Astrocyte (in vitro differentiated cells and primary cell): ENCODE results near the gene CA7. TPM values are rescaled to one million over a fixed set of nuclear protein-coding genes. Genes with fewer than 3 reads are reported as not detected.

Experiments used
- DNase-seq: peaks from one replicate; pipeline ENCODE4 v3.0.0-alpha.2; 2010; ENCODE audit warnings: low read depth
- FAIRE-seq: peaks from 2 replicates; lab custom pipeline; 2011; peaks lifted over from hg19 to GRCh38; lab: Jason Lieb, UNC
- H2AFZ ChIP-seq: 2 replicates; pipeline ENCODE4 v1.6.0; 2012; ENCODE audit warnings: low read depth, low read length, inconsistent platforms
- H3K27ac ChIP-seq: 2 replicates; pipeline ENCODE4 v1.5.1; 2011; ENCODE audit warnings: low read depth, low read length, inconsistent platforms
- H3K27me3 ChIP-seq: 2 replicates; pipeline ENCODE4 v1.6.0; 2011; ENCODE audit warnings: low read length, inconsistent platforms; ENCODE audit not compliant: insufficient read depth
- H3K36me3 ChIP-seq: 2 replicates; pipeline ENCODE4 v1.5.1; 2011; ENCODE audit warnings: low read length, inconsistent platforms; ENCODE audit not compliant: insufficient read depth
- H3K4me1 ChIP-seq: 2 replicates; pipeline ENCODE4 v1.5.1; 2011; ENCODE audit warnings: low read length, inconsistent platforms; ENCODE audit not compliant: insufficient read depth
- H3K4me2 ChIP-seq: 2 replicates; pipeline ENCODE4 v1.6.0; 2012; ENCODE audit warnings: low read length, inconsistent platforms
- H3K4me3 ChIP-seq: 2 replicates; pipeline ENCODE4 v1.5.1; 2011; ENCODE audit warnings: low read depth, mild to moderate bottlenecking, low read length, inconsistent platforms; ENCODE audit not compliant: insufficient read depth
- H3K79me2 ChIP-seq: 2 replicates; pipeline ENCODE4 v1.6.0; 2012; ENCODE audit warnings: mild to moderate bottlenecking, low read length, inconsistent platforms; ENCODE audit not compliant: insufficient read depth
- H3K9ac ChIP-seq: 2 replicates; pipeline ENCODE4 v1.6.0; 2012; ENCODE audit warnings: mild to moderate bottlenecking, low read length, inconsistent platforms
- H3K9me3 ChIP-seq: 2 replicates; pipeline ENCODE4 v1.5.1; 2012; ENCODE audit warnings: low read depth, mild to moderate bottlenecking, low read length, inconsistent platforms; ENCODE audit not compliant: insufficient read depth
- H4K20me1 ChIP-seq: 2 replicates; pipeline ENCODE4 v1.6.0; 2012; ENCODE audit warnings: low read length, inconsistent platforms; ENCODE audit not compliant: insufficient read depth
- H3K27ac Mint-ChIP-seq: one replicate; pipeline ENCODE4 v1.8.0; 2021; ENCODE audit warnings: mild to moderate bottlenecking, mixed read lengths; ENCODE audit not compliant: unreplicated experiment
- H3K27me3 Mint-ChIP-seq: one replicate; pipeline ENCODE4 v1.8.0; 2021; ENCODE audit warnings: low read depth, mixed read lengths; ENCODE audit not compliant: unreplicated experiment
- H3K36me3 Mint-ChIP-seq: one replicate; pipeline ENCODE4 v1.8.0; 2021; ENCODE audit warnings: low read depth, mixed read lengths; ENCODE audit not compliant: unreplicated experiment
- H3K4me1 Mint-ChIP-seq: one replicate; pipeline ENCODE4 v1.8.0; 2021; ENCODE audit warnings: low read depth, mixed read lengths; ENCODE audit not compliant: unreplicated experiment
- H3K4me3 Mint-ChIP-seq: one replicate; pipeline ENCODE4 v1.8.0; 2021; ENCODE audit warnings: mild to moderate bottlenecking, moderate library complexity, mixed read lengths; ENCODE audit not compliant: unreplicated experiment
- H3K9me3 Mint-ChIP-seq: one replicate; pipeline ENCODE4 v1.8.0; 2021; ENCODE audit warnings: mild to moderate bottlenecking, mixed read lengths; ENCODE audit not compliant: unreplicated experiment
- CTCF ChIP-seq: IDR thresholded peaks from 2 replicates; pipeline ENCODE4 v1.5.1; 2011; ENCODE audit warnings: low read depth, mild to moderate bottlenecking, inconsistent platforms, low read length, moderate library complexity; ENCODE audit not compliant: insufficient read depth
- EZH2 ChIP-seq: IDR thresholded peaks from 2 replicates; pipeline ENCODE4 v1.6.1; 2012; ENCODE audit warnings: mild to moderate bottlenecking, low read length, inconsistent platforms; ENCODE audit not compliant: insufficient read depth
- total RNA-seq: library from RNA; stranded (reverse); gene quantifications from 2 replicates; pipeline ENCODE4 v1.2.1, GENCODE V29; 2021

The CA7 gene
- total RNA-seq, 1 donor from 2014 or later = not detected

- peaks cover 18% of the 10 kb centered on the region for H3K4me1 Mint-ChIP-seq
Measured at GRCh38 chr16:66880288-66881013, 36.2 kb downstream of the CA7 start, which contains the start of gene PDP2. PDP2 (plus strand) TSS chr16:66880515; CDS start chr16:66884285, 3,770 bp downstream.

GRCh38 chr16:66881014-66881417 lies 36.8 kb downstream of the CA7 start:
- Mint-ChIP-seq H3K27ac (no peak overlapping the region), H3K27me3 (no peaks in the 10 kb centered on the region), H3K9me3 (no peaks in the 10 kb centered on the region), H3K4me1 (peaks cover 23% of the 10 kb centered on the region), H3K36me3 (peaks cover 11% of the 10 kb centered on the region), H3K4me3 (peak overlapping the region; percentile 96)
- H3K9ac ChIP-seq = peak overlapping the region; percentile 80
- H3K4me2 ChIP-seq = peak overlapping the region; percentile 93
- no peak for FAIRE-seq
- H3K4me3 ChIP-seq = peak overlapping the region; percentile 80
- H3K9me3 ChIP-seq = no peaks in the 10 kb centered on the region
- peaks cover 14% of the 10 kb centered on the region for H3K36me3 ChIP-seq
- H3K4me1 ChIP-seq = peaks cover 9% of the 10 kb centered on the region
- no peaks in the 10 kb centered on the region for H3K27me3 ChIP-seq
- peaks cover 23% of the 10 kb centered on the region for H3K79me2 ChIP-seq
- no peak for DNase-seq
- TF ChIP-seq EZH2 (no peak), CTCF (no peak)
- H2AFZ ChIP-seq = peak overlapping the region; percentile 86
- peak overlapping the region; percentile 43 for H3K27ac ChIP-seq
- H4K20me1 ChIP-seq = peaks cover 26% of the 10 kb centered on the region

More at GRCh38 chr16:66880288-66881013, 36.2 kb downstream of the CA7 start, which contains the start of gene PDP2:
- peaks cover 23% of the 10 kb centered on the region for H3K79me2 ChIP-seq
- Mint-ChIP-seq H3K27ac (peak within 1 kb of the TSS; percentile 26), H3K27me3 (no peaks in the 10 kb centered on the region), H3K4me3 (peak within 1 kb of the TSS; percentile 96), H3K9me3 (no peaks in the 10 kb centered on the region), H3K36me3 (peaks cover 10% of the 10 kb centered on the region)
- no peak for TF ChIP-seq CTCF
- no peak for TF ChIP-seq EZH2
- DNase-seq = peak; percentile 85
- H3K27ac ChIP-seq = peak within 1 kb of the TSS; percentile 43
- H3K36me3 ChIP-seq = peaks cover 11% of the 10 kb centered on the region
- H3K4me1 ChIP-seq = peaks cover 11% of the 10 kb centered on the region
- H3K9me3 ChIP-seq = no peaks in the 10 kb centered on the region
- no peaks in the 10 kb centered on the region for H3K27me3 ChIP-seq
- peak within 1 kb of the TSS; percentile 86 for H2AFZ ChIP-seq
- H4K20me1 ChIP-seq = peaks cover 21% of the 10 kb centered on the region
- FAIRE-seq = no peak
- peak within 1 kb of the TSS; percentile 93 for H3K4me2 ChIP-seq
- H3K9ac ChIP-seq = peak within 1 kb of the TSS; percentile 80
- H3K4me3 ChIP-seq = peak within 1 kb of the TSS; percentile 80

GRCh38 chr16:66881560-66881959 lies 37.3 kb downstream of the CA7 start:
- no peak overlapping the region for H3K27ac ChIP-seq
- Mint-ChIP-seq H3K9me3 (no peaks in the 10 kb centered on the region), H3K4me1 (peaks cover 27% of the 10 kb centered on the region), H3K27me3 (no peaks in the 10 kb centered on the region), H3K36me3 (peaks cover 11% of the 10 kb centered on the region), H3K4me3 (peak overlapping the region; percentile 96), H3K27ac (no peak overlapping the region)
- FAIRE-seq (no peak), DNase-seq (no peak)
- no peak overlapping the region for H2AFZ ChIP-seq
- H3K9me3 ChIP-seq = no peaks in the 10 kb centered on the region
- H3K79me2 ChIP-seq = peaks cover 23% of the 10 kb centered on the region
- H4K20me1 ChIP-seq = peaks cover 30% of the 10 kb centered on the region
- peaks cover 9% of the 10 kb centered on the region for H3K4me1 ChIP-seq
- peak overlapping the region; percentile 37 for H3K4me3 ChIP-seq
- no peak for TF ChIP-seq CTCF
- no peak for TF ChIP-seq EZH2
- no peak overlapping the region for H3K9ac ChIP-seq
- peak overlapping the region; percentile 93 for H3K4me2 ChIP-seq
- H3K36me3 ChIP-seq = peaks cover 14% of the 10 kb centered on the region
- H3K27me3 ChIP-seq = no peaks in the 10 kb centered on the region
